MV-4-11 (cell line): ENCODE results near the gene TRUB2.

Experiments used
- DNase-seq: peaks from one replicate; lab custom pipeline; 2025; lab: John Stamatoyannopoulos, UW

The TRUB2 gene

DNA sequence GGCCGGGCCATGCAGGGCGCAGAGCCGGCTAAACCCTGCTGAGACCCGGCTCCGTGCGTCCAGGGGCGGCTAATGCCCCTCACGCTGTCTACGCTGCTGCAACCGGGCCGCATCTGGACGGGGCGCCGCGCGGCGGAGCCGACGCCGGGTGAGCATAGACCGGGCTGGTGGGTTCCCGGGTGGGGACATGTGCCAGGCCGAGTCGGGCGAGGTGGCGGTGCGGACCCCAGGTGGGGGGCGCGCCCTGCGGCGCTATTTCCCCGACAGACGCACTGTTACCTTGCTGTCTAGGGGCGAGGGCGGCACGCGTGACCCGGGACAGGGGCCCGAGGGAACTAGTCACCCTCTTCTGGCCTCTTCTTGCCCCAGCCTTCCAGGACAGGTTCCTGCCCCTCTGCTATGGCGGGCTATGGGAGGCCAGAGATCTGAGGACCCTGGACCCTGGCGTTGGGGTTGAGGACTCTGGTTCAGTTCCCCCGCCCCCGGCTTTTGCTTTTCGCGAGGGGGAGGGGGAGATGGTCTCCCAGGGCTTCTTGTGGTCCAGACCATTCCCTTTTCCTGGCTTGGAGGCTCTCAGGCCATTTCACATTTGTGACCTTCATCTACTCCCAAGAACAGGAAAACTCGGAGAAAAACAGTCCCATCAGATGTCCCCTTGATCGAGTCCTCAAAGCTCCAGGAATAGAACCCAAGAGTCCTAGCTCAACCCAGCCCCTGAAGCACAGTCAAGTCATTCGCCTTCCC lies 18.6 kb upstream of the TRUB2 start:
- no peak for DNase-seq

DNA sequence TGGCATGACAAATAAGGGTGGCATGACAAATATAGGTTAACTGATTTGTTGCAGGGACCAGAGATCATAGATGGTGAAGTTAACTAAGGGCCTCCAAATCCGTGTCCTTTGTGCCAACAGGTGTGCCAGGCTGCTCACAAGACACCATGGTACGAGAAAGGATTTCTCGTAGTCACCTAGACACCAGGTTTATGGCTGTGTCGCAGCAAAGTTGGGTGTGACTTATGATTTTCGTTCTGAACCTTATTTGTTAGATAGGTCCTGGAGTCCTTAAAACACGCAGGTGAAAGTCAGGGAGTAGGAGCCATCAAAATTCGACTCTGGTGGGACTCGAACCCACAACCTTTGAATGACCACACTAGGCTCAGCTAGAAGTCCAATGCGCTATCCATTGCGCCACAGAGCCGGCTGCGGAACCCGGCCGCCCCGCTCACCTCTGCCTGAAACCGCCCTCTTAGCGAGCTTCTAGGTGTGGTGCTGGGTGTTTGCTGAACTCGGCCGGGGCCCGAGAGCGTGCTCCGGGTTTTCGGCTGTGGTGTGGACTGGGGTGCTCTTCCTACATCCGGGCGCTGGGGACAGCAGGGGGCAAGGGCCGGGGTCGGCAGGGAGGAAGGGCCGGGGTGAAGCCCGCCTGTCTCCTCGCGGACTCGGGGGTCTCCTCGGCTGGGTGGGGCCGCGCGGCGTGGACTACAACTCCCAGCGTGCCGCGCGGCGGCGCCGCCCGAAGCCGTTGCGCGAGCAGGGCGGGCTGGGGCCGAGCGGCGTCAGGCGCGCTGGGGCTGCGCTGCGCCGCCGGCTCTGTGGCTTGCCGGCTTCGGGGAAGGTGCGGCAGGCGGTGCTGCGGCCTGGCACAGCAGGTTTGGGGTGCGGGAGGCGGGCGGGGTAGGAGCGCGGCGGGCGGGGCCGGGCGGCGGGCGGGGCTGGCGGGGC lies 17.8 kb upstream of the TRUB2 start, which contains the start of gene SLC27A4:
SLC27A4 (plus strand) TSS at position 767 of the 930 bp plus-strand sequence. CDS start 2,606 bp downstream, outside the sequence.
- peak; percentile 60 for DNase-seq

DNA sequence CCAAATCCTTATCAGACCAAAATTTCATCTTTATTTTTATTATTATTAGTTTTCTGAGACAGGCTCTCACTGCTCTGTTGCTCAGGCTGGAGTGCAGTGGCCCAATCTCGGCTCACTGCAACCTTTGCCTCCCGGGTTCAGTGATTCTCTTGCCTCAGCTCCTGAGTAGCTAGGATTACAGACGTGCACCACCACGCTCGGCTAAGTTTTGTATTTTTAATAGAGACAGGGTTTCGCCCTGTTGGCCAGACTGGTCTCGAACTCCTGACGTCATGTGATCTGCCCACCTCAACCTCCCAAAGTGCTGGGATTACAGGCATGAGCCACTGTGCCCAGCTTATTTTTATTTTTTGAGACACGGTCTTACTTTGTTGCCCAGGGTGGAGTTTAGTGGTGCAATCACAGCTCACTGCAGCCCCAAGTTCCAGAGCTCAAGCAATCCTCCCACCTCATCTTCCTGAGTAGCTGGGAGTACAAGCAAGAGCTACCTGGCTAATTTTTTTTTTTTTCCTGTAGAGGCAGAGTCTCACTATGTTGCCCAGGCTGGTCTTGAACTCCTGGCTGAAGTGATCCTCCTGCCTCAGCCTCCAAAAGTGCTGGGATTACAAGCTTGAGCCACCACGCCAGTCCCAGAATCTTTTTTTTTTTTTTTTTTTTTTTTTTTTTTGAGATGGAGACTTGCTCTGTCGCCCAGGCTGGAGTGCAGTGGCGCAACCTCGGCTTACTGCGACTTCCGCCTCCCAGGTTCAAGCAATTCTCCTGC lies 16.8 kb upstream of the TRUB2 start:
- peak; percentile 47 for DNase-seq

DNA sequence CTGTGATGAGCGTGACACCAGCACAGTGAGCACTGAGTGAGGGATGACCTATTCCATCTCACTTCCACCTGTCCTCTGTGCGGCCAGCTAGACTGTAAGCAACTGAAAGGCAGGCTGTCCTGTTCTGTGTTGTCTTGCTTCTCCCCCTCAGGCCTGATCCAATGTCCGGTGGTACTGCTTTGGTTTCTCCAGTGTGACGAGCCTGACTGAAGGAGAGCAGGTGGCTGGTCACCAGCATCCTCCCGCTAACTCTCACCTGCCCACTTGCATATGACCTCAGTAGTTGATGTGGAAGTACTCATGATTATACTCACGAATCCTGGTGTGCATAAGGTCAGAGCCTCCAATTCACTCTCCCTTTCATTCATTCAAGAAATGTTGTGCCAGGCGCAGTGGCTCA lies 15.7 kb upstream of the TRUB2 start:
- DNase-seq, result no peak

DNA sequence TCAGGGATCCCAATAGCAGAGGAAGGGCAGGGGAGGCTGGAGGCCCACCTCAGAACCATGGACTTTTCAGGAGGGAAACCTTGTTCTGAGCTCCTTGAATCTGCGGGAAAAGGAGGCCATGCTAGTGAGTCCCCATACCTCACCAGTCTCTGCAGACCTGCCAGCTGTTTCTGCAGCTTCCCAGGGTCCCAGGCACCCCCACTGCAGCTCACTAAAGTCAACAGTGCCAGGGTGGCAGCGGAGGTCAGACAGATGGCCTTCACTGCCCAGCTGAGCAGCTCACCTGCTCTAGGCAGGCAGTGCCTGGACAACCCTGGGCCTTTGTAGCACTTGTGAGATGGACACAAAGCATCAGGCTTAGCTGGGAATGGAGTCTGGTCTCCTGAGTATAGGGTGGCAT lies 13.7 kb upstream of the TRUB2 start:
- DNase-seq, result no peak

DNA sequence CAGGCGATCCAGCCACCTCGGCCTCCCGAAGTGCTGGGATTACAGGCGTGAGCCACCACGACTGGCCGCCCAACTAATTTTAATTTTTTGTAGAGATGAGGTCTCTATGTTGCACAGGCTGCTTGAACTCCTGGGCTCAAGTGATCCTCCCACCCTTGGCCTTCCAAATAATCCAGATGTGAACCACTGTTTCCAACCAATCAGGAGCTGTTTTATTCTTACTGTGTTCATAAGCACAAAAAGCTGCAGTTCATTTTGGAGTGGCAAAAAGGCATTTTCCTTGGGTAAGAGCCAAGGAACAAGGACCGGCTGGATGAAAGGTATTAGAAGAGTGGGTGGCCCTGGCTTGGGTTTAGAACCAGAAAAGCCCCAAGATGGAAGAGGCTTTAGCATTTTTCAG lies 12.9 kb upstream of the TRUB2 start:
- no peak for DNase-seq

DNA sequence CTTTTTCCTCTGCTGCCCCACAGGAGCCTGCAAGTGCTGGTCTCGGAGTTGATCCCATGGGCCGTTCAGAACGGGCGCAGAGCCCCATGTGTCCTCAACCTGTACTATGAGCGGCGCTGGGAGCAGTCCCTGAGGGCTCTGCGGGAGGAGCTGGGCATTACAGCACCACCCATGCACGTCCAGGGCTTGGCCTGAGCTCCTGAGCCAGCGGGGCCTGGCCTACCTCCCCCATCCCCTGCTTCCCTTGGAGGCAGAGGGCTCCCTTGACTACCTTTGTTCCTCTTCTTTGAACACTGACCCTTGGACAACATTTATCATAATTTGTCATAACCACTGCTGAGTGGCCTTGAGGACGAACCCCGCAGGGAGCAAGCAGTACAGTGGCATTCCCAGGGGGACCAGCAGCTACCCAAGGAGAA lies 11.2 kb upstream of the TRUB2 start:
- no peak for DNase-seq

DNA sequence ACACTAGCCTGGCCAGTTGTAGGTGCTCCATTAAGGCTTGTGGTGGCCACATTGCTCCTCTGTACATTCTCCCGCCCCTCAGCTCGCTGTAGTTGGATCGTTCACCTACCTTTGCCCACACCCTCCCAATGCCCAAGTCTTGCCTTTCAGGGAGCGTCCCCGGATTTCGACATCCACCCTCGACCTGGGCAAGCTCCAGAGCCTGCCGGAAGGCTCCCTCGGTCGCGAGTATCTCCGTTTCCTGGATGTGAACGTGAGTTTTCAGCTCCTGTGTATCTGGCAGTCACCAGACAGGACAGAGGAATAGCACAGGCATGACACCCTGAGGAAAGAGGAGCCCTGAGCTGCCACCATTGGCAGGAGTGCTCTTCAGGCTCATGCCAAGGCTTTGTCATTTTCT lies 3.4 kb upstream of the TRUB2 start:
- no peak for DNase-seq

DNA sequence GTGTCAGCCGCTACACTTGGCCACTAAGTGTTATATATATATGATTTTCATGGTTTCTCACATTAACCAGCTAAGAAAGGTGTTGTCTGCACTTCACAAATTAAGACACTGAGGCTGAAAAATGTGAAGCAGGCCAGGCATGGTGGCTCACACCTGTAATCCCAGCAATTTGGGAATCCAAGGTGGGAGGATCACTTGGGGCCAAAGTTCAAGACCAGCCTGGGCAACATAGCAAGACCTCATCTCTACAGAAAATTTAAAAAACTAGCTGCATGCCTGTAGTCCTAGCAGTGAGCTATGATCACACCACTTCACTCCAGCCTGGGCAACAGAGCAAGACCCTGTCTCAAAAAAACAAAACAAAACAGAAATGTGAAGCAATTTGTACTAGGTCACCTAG lies 2.2 kb upstream of the TRUB2 start:
- no peak for DNase-seq

DNA sequence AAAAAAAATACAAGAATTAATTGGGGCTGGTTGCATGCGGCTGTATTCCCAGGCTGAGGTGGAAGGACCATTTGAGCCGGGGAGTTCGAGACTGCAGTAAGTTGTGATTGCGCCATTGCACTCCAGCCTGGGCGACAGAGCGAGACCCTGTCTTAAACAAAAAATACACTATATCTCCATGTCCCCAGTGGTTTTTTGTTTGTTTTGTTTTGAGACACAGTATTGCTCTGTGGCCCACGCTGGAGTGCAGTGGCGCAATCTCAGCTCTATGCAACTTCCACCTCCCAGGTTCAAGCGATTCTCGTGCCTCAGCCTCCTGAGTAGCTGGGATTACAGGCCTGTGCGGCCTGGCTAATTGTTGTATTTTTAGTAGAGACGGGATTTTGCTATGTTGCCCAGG lies 1.5 kb upstream of the TRUB2 start:
- peak; percentile 28 for DNase-seq

DNA sequence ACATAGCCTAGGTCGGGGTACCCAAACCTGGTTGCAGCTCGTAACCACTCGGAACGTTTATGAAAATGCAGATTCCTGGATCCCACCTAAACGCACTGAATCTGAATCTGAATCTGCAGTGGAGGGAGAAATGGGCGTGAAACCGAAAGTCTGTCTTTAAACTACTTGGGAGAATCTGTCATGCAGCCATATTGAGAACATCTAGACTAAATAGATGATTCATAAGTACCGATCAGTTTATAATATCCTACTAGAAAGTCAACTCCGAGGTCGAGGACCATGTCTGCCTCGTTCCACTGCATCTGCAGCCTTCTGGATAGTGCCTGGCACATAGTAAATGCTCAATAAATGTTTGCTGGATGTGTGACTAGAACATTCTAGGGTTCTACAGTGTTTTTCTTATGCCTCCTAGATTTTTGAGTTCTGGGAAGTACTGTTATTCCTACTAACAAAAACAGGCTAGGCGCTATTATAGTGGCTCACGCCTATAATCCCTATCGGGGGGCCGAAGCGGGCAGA lies 1.0 kb upstream of the TRUB2 start:
- no peak for DNase-seq

DNA sequence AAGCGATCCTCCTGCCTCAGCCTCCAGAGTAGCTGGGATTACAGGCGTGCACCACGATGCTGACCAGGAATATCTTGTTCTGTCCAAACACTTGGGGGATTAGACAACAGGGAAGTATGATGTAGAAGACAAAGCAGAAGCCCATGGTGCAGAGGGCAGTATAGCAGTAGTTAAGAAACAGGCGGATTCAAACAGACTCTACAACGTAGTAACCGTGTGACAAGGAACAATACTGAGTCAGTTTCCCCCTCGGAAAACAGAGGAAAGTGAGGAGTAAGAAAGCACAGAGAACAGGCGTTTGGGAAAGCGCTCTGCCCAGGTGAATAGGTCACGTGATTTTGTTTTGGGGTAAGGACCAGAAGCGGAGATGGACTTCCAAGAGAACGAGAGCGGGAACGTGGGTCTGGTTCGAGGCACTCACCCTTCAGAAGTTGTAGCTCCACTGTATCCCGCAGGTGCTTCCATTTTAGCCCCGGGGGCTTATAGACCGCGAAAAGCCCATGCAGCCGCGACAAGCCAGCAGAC lies 306 bp downstream of the TRUB2 start:
- no peak for DNase-seq

DNA sequence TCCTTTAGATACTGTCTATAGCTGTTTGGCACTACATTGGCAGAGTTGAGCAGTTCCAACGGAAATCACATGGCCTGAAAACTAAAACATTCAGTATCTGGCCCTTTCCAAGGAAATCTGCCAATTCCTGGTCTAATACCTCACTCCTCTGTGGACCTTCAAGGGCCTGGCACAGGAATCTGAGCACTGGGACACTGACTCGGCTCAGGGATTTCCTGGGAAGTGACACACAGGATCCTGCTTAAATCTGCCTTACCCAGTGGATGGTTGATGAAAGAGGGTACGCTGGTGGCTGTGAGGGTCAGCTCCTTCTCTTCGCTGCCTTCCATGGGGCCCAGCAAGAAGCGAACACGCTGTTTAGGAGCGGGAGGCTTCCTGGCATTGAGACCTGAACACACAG lies 904 bp downstream of the TRUB2 start:
- DNase-seq, result no peak

DNA sequence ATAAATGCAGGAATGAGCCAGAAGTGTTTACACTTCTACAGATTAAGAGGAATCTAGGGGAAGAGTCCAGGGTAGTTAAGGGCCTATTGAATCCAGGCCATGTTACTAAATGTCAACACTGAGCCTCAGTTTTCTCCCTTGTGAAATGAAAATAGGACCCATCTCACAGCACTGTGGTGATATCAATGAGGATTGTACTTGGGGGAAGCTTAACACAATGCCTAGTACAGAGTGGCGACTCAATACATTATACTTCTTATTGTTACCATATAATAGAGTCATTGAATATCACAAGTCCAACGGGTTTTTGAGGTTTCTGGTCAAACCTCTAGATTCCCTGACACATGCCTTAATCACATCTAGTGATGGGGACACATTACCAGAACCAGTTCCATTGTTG lies 4.6 kb downstream of the TRUB2 start:
- DNase-seq, result no peak

DNA sequence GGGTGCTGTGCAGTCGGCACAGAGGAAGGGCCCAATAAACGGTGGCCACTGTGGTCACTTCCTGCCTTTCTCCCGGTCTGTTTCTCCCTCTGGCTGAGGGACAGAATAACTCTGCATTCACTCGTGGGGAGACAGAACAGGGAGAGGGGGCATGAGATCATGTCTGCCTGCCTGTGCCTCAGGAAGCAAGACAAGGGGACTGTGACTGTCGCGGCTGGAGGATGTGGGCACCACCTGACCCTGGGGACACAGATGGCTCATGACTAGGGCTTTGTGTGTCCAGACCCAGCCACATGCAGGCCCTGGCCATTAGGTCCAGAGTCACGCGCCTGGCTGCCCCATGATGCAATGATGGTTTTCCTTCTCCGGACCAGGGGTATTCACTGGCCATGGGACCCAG lies 5.8 kb downstream of the TRUB2 start:
- no peak for DNase-seq

DNA sequence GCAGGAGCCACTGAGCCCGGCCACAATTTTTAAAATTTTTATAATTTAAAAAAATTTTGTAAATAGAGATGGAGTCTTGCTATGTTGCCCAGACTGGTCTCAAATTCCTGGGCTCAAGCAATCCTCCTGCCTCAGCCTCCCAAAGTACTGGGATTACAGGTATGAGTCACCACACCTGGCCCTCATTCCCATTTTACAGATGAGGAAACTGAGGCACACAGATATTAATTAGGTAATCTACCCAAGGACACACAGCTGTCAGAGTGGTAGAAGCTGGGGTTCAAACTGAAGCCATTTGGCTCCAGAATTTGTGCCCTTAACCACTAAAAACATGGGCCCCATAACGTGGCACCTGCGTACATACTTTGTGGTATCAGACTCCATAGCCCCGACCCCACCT lies 7.5 kb downstream of the TRUB2 start:
- no peak for DNase-seq

DNA sequence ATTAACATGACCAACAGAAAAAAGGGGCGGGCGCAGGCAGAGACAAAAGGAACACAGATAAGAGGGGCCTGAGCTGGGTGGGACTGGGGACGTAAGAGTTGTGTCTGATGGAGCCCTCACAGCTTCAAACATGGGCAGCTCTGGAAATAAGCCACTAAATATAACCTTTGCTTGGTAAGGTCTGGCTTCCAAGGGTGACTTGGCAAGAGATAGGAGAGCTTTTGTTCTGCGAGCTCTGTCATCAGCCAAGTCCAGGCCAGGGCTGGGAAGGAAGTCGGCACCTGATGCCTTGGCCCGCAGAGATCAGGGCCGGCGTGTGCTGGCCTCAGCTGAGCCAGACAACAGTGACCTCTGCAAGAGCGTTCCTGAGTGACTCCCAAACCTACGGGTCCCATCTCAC lies 11.8 kb downstream of the TRUB2 start:
- DNase-seq, result no peak

DNA sequence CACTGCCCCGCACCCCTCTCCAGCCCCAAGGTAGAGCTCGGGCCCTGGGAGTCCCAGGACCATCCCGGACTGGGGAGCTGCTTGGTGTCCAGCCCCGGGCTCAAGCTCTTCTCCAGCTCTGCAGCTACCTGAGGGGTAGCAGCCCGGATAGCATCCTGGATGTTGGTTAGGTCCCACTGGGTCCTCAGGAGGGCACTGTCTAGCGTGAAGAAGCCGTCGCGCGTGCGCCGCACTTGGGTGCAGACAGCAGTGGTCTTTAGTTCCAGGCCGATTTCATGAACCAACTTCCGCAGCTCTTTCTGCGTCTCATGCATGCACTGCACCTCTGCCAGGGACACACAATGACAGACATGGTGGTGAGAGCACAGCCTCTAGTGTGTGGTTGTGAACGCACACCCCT lies 12.7 kb downstream of the TRUB2 start:
- no peak for DNase-seq

DNA sequence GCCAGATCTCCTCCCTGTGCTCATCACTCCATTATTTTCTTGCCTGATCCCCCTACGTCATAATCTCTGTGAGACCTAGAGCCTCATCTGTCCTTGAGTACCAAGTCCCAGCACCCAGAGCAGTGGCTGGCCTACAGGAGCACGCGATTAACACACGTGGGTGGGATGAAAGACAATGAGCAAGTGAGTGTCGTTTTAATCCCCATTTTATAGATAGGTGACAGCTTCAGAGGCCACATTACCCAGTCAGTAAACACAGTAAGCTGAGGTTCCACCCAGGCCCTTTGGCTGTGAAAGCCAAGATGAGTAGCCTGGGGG lies 17.3 kb downstream of the TRUB2 start:
- DNase-seq, result no peak

DNA sequence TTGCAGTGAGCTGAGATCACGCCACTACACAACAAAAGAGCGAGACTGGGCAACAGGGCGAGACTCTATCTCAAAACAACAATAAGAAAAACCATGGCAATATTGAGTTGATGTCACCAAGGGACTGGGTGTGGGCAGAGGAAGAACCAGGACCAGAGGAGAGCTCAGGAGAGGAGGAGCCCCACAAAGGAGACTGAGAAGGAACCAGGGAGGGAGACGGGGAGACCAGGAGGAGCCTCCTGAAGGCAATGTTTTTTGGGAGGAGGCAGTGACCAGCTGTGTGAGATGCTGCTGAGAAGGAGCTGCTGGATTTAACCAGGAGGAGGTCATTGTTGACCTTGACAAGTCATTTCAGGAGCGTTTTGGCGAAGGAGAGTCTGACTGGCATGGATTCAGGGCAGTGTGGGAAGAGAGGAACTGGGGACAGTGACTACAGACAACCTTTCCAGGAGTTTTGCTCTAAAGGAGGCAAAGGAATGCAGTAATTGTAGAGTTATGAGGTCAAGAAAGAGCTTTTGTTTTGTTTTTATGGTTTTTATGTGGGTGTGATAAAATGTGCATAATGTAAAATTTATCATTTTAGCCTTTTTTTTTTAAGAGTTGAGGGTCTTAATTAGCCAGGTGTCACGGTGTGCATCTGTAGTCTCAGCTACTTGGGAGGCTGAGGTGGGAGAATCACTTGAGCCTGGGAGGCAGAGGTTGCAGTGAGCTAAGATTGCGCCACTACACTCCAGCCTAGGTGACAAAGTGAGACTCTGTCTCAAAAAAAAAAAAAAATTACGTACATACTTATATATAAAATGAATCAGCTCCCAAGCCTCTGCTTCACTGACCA lies 17.9 kb downstream of the TRUB2 start:
- no peak for DNase-seq
